K562 (cell line): ENCODE data around the gene SIRT2. TPM values are rescaled to one million over a fixed set of nuclear protein-coding genes. Genes with fewer than 3 reads are reported as not detected.
A peak's percentile ranks its signal among the peaks of the same experiment; 100 is the strongest.

Source experiments
- ARID1B ChIP-seq: fragments of 450-650 bp; IDR thresholded peaks from 2 replicates; pipeline ENCODE4 v1.6.1; 2016; ENCODE audit warnings: antibody characterized with exemption, mild to moderate bottlenecking, inconsistent platforms
- ATF2 ChIP-seq: sonication (generic); formaldehyde crosslinking; IDR thresholded peaks from 2 replicates; pipeline ENCODE4 v1.8.1; 2022; ENCODE audit warnings: missing genetic modification reagents
- BDP1 ChIP-seq: IDR thresholded peaks from 3 replicates; pipeline ENCODE4 v1.6.1; 2011; ENCODE audit not compliant: insufficient read length, insufficient read depth
- CHAMP1 ChIP-seq: fragments of 450-650 bp; IDR thresholded peaks from 2 replicates; pipeline ENCODE4 v1.6.1; 2016; ENCODE audit warnings: mild to moderate bottlenecking
- CREM ChIP-seq: IDR thresholded peaks from 2 replicates; pipeline ENCODE4 v1.6.1; 2014; ENCODE audit warnings: antibody characterized with exemption, low read depth
- ELF2 ChIP-seq: fragments of 250-450 bp; sonication (Bioruptor Pico); IDR thresholded peaks from 2 replicates; pipeline ENCODE4 v1.5.0; 2021; ENCODE audit warnings: mild to moderate bottlenecking
- EZH2 ChIP-seq: IDR thresholded peaks from 2 replicates; pipeline ENCODE4 v1.6.1; 2012; ENCODE audit warnings: low read depth, mild to moderate bottlenecking, inconsistent platforms, low read length, borderline replicate concordance
- FIP1L1 ChIP-seq: fragments of 200-400 bp; formaldehyde crosslinking; IDR thresholded peaks from 2 replicates; pipeline ENCODE4 v1.6.1; 2018; ENCODE audit warnings: mild to moderate bottlenecking, low read depth, low read length; ENCODE audit not compliant: poor library complexity, severe bottlenecking
- FOXA1 ChIP-seq: fragments of 450-650 bp; IDR thresholded peaks from 2 replicates; pipeline ENCODE4 v1.6.1; 2016; ENCODE audit warnings: mild to moderate bottlenecking, borderline replicate concordance
- FUS ChIP-seq: fragments of 200-400 bp; formaldehyde crosslinking; optimal IDR thresholded peaks from 2 replicates; pipeline ENCODE3; 2017; ENCODE audit warnings: low read depth, low read length
- HMG20B ChIP-seq: fragments of 250-450 bp; sonication (Bioruptor Pico); IDR thresholded peaks from 2 replicates; pipeline ENCODE4 v1.5.0; 2021; ENCODE audit warnings: mild to moderate bottlenecking
- ILF3 ChIP-seq: fragments of 450-650 bp; IDR thresholded peaks from 2 replicates; pipeline ENCODE4 v1.6.1; 2018; ENCODE audit warnings: antibody characterized with exemption, mild to moderate bottlenecking, moderate library complexity, borderline replicate concordance
- ILK ChIP-seq: fragments of 450-650 bp; IDR thresholded peaks from 2 replicates; pipeline ENCODE4 v1.6.1; 2016; ENCODE audit warnings: missing genetic modification characterization, low read depth, mild to moderate bottlenecking, missing compliant biosample characterization, moderate library complexity, borderline replicate concordance
- NCOA1 ChIP-seq: fragments of 450-650 bp; IDR thresholded peaks from 2 replicates; pipeline ENCODE4 v1.6.1; 2016; ENCODE audit warnings: low read depth
- NFATC3 ChIP-seq: fragments of 450-650 bp; IDR thresholded peaks from 2 replicates; pipeline ENCODE4 v1.6.1; 2017; ENCODE audit warnings: mild to moderate bottlenecking
- POLR2A ChIP-seq: fragments of 450-650 bp; conservative IDR thresholded peaks from 2 replicates; pipeline ENCODE4 v1.6.1; 2016
- SETDB1 ChIP-seq: IDR thresholded peaks from one replicate; pipeline ENCODE4 v1.6.1; 2012; ENCODE audit warnings: low read length, control low read depth, inconsistent platforms
- TCF3 ChIP-seq: sonication (generic); formaldehyde crosslinking; IDR thresholded peaks from 2 replicates; pipeline ENCODE4 v1.4.0; 2020; ENCODE audit warnings: mild to moderate bottlenecking, missing genetic modification reagents
- TFAP4 ChIP-seq: sonication (generic); formaldehyde crosslinking; IDR thresholded peaks from 2 replicates; pipeline ENCODE4 v1.8.0; 2022; ENCODE audit warnings: missing genetic modification reagents, mild to moderate bottlenecking, moderate library complexity, borderline replicate concordance
- THAP7 ChIP-seq: fragments of 250-450 bp; sonication (Bioruptor Pico); IDR thresholded peaks from 2 replicates; pipeline ENCODE4 v1.5.0; 2021
- TRIM28 ChIP-seq: fragments of 450-650 bp; IDR thresholded peaks from 2 replicates; pipeline ENCODE4 v1.6.1; 2017
- ZNF212 ChIP-seq: fragments of 450-650 bp; formaldehyde crosslinking; IDR thresholded peaks from 2 replicates; pipeline ENCODE4 v1.4.0; 2020; ENCODE audit warnings: mild to moderate bottlenecking
- ZNF217 ChIP-seq: sonication (generic); formaldehyde crosslinking; IDR thresholded peaks from 2 replicates; pipeline ENCODE4 v1.8.0; 2022; ENCODE audit warnings: mild to moderate bottlenecking, missing genetic modification reagents
- ZNF398 ChIP-seq: fragments of 250-450 bp; sonication (Bioruptor Pico); IDR thresholded peaks from 2 replicates; pipeline ENCODE4 v1.8.0; 2021; ENCODE audit warnings: moderate library complexity, mild to moderate bottlenecking, inconsistent platforms
- polyA plus RNA-seq, 8 experiments: library from polyadenylated mRNA; depleted of rRNA in 4 of 8; stranded (reverse) in 5 of 8; unstranded in 3 of 8; fragments of >200 nt; fragmentation: Nextera tagmentation in 2 of 8; fragmentation: Illumina TruSeq in 1 of 8; extraction: Ambion mirVana in 2 of 8; extraction: Trizol in 1 of 8; gene quantifications; 2 replicates each; pipeline versions ENCODE4 v1.2.1 to v1.2.3, GENCODE V29; 2011 to 2014; ENCODE audit warnings: inconsistent platforms in 1 of 8, missing spikeins in 1 of 8
- total RNA-seq, 7 experiments: library from RNA; depleted of rRNA in 6 of 7; stranded (reverse); fragments of >200 nt in 6 of 7; fragmentation: Illumina TruSeq in 2 of 7; extraction: Trizol in 2 of 7; gene quantifications; 2 replicates each; pipeline versions ENCODE4 v1.2.1 to v1.2.3, GENCODE V29; 2011 to 2021; ENCODE audit warnings: low replicate concordance in 1 of 7

The SIRT2 gene
- total and polyA plus RNA-seq, 9 of the 15 experiments (the other 6 are each of a cell fraction or from before 2014, with no cell fraction given): 2.3 to 35.2 (median 22.9) TPM

- no peak for TF ChIP-seq ILK (tag)
- TF ChIP-seq ELF2 (CRISPR knock-in tag): no peak
- TF ChIP-seq NFATC3: no peak
- no peak for TF ChIP-seq FOXA1
- peak; percentile 97 for TF ChIP-seq CREM
- no peak for TF ChIP-seq HMG20B (CRISPR knock-in tag)
- no peak for TF ChIP-seq EZH2
- TF ChIP-seq ARID1B: no peak; the same call in 1 of the 2 replicates
- TF ChIP-seq FIP1L1: no peak
- no peak for TF ChIP-seq ILF3
- peak; percentile 61; the same call in 1 of the 2 replicates for TF ChIP-seq TFAP4
- no peak for TF ChIP-seq TCF3
- TF ChIP-seq NCOA1: no peak
- TF ChIP-seq POLR2A: peak; percentile 82
- no peak; the same call in 1 of the 2 replicates for TF ChIP-seq ATF2 (CRISPR knock-in tag)
- peak; percentile 54; the same call in 1 of the 2 replicates for TF ChIP-seq THAP7
- no peak for TF ChIP-seq CHAMP1
- TF ChIP-seq ZNF398: no peak
- TF ChIP-seq TRIM28: peak; percentile 65; the same call in 1 of the 2 replicates
- TF ChIP-seq BDP1: no peak
- no peak for TF ChIP-seq FUS
- TF ChIP-seq ZNF212 (CRISPR knock-in tag): no peak
- TF ChIP-seq ZNF217 (CRISPR knock-in tag): no peak
- TF ChIP-seq SETDB1: no peak
Measured at GRCh38 chr19:38851622-38852230, 47.7 kb downstream of the SIRT2 start (continued).
